ENCODE measurements around the gene PRAME.
A peak's percentile ranks its signal among the peaks of the same experiment; 100 is the strongest.
"Not testable (repeated sequence)": the region's sequence is repeated elsewhere in the genome, so short reads cannot be mapped to it uniquely, and the experiment has no call there.

PRAME gene

GRCh38 chr22:22520667-22521602 is 38.1 kb downstream of the PRAME start:
- DNase-seq, result no peak

GRCh38 chr22:22520020-22520656 is 38.9 kb downstream of the PRAME start, which contains the start of gene ZNF280A:
TSS of gene ZNF280A (minus strand) at chr22:22520270. CDS start at chr22:22515630, 4,640 bp downstream.
- DNase-seq, result no peak

GRCh38 chr22:22519591-22519990 is 39.5 kb downstream of the PRAME start:
- no peak for DNase-seq

- DNase-seq, result no peak
These were observed 42.1 kb downstream of the PRAME start for GRCh38 chr22:22516992-22517391.

- DNase-seq, result no peak
These were observed 43.2 kb downstream of the PRAME start for GRCh38 chr22:22515890-22516289.

- not testable (repeated sequence) for DNase-seq
These were observed 44.6 kb downstream of the PRAME start for GRCh38 chr22:22514431-22514830.

GRCh38 chr22:22513619-22514018 is 45.4 kb downstream of the PRAME start:
- no peak for DNase-seq

- no peak for DNase-seq
These were observed 46.1 kb downstream of the PRAME start for GRCh38 chr22:22512951-22513350.

GRCh38 chr22:22510833-22511232 is 48.2 kb downstream of the PRAME start:
- not testable (repeated sequence) for DNase-seq

- DNase-seq, result not testable (repeated sequence)
These were observed 49.2 kb downstream of the PRAME start for GRCh38 chr22:22509912-22510311.

- peak; percentile 70 for DNase-seq
These were observed 50.5 kb downstream of the PRAME start, which contains the start of gene ZNF280B for GRCh38 chr22:22508274-22509176. TSS of gene ZNF280B (minus strand) at chr22:22508742. CDS start at chr22:22489398, 19,344 bp downstream.

GRCh38 chr22:22507743-22508273 is 51.3 kb downstream of the PRAME start:
- no peak for DNase-seq

GRCh38 chr22:22506736-22507135 is 52.3 kb downstream of the PRAME start:
- DNase-seq, result no peak

- DNase-seq, result no peak
These were observed 60.8 kb downstream of the PRAME start for GRCh38 chr22:22498267-22498666.

Measured in KG1 (cell line).